CD4-positive, alpha-beta T cell treated with Interleukin-6 at 100 ng/mL for 8 hours (primary cell): ENCODE data around the gene USP38.
"Not testable (repeated sequence)": the region's sequence is repeated elsewhere in the genome, so short reads cannot be mapped to it uniquely, and the experiment has no call there.

Experiments used
- DNase-seq: peaks from one replicate; pipeline ENCODE4 v3.0.0-alpha.2; 2020; ENCODE audit warnings: mixed read lengths, low spot score

Gene USP38, protein sequence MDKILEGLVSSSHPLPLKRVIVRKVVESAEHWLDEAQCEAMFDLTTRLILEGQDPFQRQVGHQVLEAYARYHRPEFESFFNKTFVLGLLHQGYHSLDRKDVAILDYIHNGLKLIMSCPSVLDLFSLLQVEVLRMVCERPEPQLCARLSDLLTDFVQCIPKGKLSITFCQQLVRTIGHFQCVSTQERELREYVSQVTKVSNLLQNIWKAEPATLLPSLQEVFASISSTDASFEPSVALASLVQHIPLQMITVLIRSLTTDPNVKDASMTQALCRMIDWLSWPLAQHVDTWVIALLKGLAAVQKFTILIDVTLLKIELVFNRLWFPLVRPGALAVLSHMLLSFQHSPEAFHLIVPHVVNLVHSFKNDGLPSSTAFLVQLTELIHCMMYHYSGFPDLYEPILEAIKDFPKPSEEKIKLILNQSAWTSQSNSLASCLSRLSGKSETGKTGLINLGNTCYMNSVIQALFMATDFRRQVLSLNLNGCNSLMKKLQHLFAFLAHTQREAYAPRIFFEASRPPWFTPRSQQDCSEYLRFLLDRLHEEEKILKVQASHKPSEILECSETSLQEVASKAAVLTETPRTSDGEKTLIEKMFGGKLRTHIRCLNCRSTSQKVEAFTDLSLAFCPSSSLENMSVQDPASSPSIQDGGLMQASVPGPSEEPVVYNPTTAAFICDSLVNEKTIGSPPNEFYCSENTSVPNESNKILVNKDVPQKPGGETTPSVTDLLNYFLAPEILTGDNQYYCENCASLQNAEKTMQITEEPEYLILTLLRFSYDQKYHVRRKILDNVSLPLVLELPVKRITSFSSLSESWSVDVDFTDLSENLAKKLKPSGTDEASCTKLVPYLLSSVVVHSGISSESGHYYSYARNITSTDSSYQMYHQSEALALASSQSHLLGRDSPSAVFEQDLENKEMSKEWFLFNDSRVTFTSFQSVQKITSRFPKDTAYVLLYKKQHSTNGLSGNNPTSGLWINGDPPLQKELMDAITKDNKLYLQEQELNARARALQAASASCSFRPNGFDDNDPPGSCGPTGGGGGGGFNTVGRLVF

DNA sequence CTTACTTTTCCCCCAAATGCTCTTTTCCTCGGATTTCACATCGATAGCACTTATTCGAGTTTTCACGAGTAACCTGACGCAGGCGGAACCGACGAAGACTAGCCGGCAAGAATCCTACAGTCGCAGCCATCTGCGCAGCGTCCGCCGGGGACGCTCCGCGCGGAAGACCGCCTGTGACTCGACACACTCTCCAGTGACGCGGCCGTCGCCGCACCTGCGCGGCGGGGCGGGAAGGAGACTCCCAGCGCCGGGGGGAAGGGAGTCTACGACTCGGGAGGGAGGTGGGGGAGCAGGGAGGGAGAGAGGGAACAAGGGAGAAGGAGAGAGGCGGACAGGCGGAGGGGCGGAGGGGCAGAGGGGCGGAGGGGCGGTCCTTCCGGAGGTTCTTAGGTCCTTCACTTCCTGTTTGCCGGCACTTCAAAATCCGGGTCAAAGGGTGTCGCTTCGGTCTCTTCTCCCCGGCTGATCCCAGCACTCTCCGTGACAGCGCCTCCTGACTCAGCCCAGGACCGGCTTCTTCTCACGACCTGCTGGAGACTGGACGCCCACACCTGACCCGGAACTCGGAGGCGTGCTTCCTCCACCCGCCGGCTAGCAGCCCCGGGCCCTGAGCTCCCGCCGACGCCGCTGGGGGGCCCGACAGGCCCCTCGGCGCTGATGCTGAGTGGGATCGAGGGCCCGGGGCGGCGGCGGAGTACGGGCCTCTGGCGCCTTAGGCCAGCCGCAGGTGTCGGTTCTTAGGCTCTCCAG lies at the start of gene USP38:
TSS of gene USP38 (plus strand) at position 415 of the 750 bp plus-strand sequence. CDS start 534 bp downstream, outside the sequence.
- DNase-seq, result peak; percentile 87

DNA sequence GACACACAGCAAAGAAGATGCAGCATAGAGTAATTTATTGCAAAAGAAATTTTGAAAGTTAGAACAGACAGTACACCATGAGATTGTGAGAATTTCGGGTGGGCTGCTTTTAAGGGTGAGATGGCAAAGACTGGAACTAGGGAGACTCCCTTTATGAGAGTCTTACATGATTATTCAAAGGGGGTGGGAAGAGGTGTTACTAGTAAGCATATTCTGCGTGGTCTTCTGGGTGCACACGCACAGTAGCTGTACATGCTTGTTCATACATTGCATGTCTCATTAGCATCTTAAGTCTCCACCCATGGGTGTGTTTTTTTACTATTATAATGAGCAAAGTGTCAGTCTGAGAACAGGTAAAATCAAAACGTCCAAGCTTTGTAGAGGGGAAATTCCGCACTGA lies 49.4 kb upstream of the USP38 start:
- DNase-seq, result no peak

DNA sequence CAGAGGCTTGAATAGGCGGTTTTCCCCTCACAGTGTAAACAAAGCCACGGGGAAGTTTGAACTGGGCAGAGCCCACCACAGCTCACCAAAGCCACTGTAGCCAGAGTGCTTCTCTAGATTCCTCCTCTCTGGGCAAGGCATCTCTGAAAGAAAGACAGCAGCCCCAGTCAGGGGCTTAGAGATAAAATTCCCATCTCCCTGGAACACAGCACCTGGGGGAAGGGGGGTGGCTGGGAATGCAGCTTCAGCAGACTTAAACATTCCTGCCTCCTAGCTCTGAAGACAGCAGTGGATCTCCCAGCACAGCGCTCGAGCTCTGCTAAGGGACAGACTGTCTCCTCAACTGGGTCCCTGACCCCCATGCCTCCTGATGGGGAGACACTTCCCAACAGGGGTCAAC lies 44.0 kb upstream of the USP38 start:
- DNase-seq, result no peak

DNA sequence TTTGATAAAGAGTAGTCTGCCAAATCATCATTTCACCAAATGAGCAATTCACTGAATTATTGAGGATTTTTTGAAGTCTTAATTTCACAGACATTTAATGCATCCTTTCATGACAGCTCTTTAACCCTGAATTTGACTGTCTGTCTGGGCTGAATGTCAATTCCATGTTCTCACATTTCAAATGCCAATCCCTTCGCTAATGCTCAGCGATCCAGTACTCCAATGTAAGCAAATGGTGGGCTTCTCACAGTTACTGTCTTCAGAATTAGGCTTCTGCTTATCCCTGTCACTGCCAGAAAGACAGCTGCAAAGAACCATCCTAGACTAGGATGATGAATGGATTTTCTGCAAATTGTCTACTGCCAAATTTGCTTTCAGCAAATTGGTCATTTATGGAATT lies 36.2 kb upstream of the USP38 start:
- DNase-seq, result no peak

DNA sequence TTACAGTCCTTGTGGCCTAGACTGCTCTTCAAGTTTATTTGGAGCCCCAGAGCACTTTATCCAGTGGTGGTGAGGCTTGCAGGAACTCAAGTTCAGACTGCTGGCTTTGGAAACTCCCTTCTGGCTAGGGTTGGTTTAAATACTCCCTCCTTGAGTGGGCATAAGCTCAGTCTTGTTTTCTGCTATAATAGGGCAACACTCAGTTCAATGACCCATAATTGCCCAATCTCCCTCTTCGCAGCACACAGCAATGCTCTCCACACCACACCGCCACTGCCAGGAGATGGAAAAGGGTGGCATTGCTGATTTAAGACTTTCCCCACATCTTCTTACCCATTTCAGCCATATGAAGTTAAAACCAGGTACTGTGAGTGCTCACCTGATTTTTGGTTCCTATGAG lies 27.9 kb upstream of the USP38 start:
- DNase-seq, result no peak

DNA sequence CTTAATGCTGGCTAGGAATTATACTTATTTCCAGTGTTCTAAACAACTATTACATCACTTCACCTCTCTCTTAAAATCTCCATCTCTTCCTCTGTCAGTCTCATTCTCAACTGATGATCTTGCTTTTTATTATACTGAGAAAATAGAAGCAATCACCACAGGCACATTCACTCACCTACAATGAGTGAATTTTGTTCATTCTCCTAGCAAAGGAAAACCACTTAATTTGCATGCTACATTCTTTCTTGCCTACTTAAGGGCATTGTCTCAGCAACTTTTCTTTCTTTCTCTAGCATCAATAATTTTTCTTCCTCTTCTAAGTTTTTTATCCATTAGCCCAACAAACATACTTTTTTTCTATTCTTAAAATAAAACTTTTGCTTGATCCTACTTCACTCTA lies 21.1 kb upstream of the USP38 start:
- no peak for DNase-seq

DNA sequence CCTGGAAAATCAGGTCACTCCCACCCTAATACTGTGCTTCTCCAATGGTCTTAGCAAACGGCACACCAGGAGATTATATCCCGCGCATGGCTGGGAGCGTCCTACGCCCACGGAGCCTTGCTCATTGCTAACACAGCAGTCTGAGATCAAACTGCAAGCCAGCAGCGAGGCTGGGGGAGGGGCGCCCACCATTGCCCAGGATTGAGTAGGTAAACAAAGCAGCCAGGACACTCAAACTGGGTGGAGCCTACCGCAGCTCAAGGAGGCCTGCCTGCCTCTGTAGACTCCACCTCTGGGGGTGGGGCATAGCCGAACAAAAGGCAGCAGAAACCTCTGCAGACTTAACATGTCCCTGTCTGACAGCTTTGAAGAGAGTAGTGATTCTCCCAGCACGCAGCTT lies 18.0 kb upstream of the USP38 start:
- DNase-seq, result not testable (repeated sequence)

DNA sequence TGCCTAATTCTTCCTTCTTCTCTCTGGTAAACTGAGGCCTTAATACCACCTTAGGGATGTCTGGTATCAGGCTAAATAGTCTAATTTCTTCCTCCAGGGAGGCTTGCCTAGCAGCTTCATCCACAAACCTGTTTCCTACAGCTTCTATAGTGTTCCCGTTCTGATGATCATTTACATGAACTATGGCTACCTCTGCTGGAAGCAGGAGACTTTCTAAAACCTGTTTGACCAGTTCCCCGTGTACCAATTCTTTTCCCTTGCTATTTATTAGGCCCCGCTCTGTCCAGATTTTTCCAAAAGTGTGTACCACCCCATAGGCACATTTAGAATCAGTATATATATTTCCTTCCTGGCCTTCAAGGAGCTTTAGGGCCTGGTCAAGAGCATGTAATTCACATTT lies 5.8 kb upstream of the USP38 start:
- no peak for DNase-seq

DNA sequence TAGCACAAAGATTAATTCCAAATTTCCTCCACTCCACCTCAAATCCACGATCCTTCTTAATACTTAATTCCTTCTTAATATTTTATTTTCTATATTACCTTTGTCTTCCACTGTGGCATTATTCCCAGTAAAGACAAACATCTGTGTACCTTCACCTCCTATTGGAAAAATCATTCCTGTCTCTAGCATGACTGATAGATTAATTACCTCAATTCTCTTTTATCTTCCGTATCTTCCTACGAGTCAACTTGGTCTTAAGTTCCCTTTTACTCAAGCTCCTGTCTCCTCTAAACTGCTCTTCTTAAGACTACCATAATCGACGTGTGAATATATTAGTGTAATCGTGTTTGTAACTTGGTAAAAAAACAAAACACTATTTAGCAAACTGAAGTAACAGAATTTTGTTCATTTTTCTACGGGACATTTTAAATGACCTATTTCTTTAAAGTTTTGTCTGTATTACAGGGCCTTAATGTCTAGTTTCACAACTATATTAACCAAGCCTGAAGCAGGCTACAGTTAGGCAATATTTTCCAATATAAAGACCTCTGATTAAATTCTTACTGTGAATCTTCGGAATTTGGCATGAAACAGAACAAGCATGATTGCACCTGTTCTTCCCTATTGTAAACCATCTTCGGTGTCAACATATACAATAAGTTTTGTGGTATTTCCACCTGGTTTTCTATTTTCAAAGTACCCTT lies 1.1 kb upstream of the USP38 start:
- DNase-seq, result no peak

DNA sequence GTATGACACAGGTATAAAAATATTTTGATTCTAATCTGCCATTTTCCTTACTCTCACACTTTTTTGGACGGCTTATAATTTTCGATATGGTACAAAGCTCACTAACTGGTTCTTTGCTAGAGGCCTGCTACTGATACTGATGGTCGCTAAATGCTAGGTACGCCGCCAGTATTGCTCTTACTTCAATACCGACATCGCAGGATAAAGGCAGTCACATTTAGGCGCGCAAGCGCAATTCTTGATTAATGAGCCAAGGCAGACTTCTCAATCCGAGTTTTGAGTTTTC lies 557 bp upstream of the USP38 start:
- no peak for DNase-seq

DNA sequence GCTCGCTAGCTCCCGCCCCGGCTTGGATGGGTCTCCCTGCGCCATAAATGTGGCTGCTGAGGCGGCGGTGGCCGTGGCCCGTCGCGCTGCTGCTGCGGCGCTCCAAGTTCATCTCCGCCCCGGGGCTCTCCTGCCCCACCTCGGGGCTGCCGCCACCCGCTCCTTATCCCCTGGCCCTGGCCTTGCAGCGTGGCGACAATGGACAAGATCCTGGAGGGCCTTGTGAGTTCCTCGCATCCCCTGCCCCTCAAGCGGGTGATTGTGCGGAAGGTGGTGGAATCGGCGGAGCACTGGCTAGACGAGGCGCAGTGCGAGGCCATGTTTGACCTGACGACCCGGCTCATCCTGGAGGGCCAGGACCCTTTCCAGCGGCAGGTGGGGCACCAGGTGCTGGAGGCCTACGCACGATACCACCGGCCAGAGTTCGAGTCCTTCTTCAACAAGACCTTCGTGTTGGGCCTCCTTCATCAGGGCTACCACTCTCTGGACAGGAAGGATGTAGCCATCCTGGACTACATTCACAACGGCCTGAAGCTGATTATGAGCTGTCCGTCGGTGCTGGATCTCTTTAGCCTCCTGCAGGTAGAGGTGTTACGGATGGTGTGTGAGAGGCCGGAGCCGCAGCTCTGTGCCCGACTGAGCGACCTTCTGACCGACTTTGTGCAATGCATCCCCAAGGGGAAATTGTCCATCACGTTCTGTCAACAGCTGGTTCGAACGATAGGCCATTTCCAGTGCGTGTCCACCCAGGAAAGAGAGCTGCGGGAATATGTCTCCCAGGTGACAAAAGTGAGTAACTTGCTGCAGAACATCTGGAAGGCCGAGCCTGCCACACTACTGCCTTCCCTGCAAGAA lies 763 bp downstream of the USP38 start:
- DNase-seq, result peak; percentile 3

DNA sequence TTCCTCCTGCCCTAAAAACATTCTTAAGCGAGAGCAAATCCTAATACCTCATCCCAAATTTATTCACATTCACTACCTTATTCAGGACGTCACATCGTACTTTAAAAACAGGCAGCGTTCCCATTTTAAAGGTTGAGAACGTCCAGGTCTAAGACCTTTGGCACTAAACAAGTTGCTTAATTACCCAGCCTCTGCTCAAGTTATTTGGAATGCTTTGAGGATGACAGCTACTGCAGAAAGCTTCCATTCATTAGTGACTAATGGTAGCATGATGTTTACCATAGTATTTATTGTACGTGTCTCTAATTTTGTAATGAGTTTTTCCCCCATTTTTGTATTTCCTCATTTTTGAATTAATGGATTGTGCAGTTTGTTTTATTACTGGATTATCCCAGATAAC lies 1.5 kb downstream of the USP38 start:
- DNase-seq, result no peak

DNA sequence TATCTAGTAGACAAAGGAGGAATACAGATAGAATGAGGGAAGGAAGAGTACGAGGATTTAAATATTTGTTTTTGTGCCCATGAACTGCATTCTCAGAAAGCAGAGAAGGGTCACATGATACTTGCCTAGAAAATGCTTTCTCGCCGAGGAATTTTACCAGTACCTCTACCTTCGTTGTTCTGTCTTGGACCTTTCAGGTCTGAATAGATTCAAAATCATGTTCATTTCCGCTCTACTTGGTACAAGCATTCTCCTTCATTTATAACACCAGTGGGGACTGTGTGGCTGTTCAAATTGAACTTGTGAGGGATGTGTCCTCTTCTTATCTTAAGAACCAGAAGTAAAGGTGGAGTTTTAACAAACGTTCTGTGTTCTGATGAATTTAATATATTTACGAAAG lies 1.9 kb downstream of the USP38 start:
- DNase-seq, result peak; percentile 23

DNA sequence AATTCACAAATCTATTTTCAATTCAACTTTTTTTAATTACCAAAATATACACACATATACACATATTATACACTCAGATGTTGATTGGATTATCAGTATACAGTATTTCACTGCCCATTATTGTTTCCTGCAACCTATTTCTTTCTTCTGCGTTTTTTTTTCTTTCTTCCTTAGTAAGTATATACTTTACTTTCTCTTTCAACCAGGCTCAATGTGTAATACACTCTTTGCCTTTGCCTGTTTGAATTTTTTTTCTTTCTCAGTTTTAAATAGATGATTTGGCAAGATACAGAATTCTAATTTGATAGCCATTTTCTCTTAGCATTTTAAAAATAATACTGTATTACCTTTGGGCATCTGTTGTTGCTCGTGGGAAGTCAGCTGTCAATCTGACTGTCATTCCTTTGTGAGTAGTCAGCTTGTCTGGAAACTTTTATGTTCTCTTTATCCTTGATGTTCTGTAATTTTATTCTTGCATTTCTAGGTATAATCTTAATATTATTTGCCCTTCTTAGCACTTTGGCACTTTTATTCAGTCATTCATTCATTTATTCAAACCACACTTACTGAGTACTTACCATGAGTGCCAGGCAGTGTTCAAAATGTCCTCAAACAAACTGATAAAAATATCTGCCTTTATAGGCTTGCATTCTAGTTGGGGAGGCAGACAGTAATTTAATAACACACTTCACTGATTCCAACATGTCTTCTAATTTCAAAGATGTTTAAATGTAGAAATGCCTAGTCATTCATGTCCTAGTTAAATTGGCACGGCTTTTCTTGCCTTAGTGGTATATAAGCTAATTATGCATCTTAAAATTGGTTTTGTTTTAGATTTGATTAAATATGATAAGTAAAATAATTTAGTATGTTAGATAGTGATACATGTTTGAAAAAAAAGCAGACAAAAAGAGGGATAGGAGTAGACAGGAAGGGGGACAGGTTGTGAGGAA lies 3.7 kb downstream of the USP38 start:
- no peak for DNase-seq

DNA sequence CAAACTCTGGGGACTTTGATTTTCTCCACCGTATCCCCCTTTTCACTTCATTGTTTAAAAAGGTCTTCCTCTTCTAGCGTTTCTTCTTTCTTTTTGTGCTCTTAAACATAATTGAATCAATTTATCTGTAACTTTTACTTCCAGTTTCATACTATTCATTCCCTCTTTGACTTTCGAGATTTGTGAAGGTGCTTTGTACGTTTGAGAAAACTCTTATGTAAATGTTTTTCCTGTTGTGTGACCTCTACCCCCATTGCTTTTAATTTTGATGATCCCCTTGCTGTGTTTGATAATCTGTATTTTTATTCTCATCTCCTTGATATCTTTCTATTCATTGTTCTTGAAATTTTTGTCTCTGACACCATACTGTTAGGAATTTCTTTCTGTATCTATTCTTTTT lies 4.8 kb downstream of the USP38 start:
- DNase-seq, result no peak

DNA sequence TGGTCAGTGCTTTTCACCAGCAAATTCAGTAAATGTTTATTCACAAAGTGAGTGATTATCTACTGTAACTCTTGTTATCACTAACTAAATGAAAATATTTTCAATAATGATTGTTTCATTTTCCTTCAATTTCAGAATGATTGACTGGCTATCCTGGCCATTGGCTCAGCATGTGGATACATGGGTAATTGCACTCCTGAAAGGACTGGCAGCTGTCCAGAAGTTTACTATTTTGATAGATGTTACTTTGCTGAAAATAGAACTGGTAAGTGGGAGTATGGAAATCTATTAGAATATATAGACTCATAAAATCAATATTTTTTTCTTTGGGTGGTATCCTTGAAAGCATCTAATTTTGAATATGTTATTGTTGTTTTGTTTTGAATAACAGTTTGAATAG lies 10.9 kb downstream of the USP38 start:
- DNase-seq, result no peak

DNA sequence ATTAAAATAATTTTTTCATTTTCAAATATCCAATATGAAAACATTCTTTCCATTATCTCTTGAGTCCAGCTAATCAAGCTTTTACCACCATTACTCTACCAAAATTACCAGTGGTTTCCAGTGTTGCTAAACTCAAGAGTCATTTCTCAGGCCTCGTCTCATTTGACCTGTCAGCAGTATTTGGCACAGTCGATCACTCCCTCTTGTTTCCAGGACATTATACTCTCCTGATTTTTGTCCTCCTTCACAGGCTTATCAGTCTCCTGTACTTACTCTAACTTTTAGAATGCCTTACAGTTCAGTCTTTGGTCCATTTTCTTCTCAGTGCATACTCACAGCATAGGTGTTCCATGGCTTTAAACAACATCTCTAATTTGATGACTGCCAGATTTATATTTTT lies 11.6 kb downstream of the USP38 start:
- no peak for DNase-seq

DNA sequence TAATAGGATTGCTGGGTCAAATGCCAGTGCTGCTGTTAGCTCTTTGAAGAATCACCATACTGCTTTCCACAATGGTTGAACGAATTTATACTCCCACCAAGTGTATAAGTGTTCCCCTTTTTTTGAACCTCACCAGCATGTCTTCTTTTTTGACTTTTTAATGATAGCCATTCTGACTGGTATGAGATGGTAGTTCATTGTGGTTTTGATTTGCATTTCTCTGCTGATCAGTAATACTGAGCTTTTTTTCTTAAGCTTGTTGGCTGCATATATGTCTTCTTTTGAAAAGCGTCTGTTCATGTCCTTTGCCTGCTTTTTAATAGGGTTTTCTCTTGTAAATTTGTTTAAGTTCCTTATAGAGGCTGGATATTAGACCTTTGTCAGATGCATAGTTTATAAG lies 14.8 kb downstream of the USP38 start:
- DNase-seq, result no peak

DNA sequence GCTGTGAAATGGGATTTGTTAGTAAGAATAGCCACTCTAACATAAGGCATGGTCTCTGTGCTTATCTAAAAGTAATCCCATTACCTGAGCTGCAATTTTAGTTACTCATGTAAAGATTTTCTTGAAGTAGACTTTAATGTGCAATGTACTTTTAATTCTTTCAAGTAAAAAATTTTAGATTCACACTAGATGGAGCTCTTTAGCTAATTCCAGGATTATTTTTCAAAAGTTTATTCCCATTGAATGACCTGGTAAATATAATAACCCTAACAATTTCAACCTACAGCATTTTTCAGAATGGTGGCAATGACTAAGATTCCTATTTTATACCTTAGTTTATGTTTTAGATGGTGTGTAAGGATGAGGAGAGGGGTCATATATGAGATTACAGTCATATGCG lies 18.1 kb downstream of the USP38 start:
- no peak for DNase-seq

DNA sequence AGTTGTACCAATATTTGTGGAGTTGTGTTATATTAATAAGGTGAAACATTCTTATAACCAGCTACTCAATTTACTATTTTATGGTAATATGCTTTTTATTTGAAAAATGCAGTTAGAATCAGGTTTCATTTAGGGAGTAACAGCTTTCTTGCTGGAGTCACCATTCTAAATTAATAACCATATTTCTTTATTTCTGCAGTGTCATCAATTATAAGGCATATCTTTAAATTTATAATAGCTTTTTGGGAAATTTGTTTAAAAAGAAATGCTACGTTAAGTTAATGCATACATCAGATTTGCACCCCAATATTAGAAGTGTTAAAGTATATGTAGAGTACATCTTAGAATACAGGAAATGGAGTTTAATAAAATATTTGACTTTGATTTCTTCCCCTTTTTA lies 18.9 kb downstream of the USP38 start:
- no peak for DNase-seq
